Right ventricle myocardium inferior (tissue), 1 donor: ENCODE results near the gene ZNF280D. TPM values are rescaled to one million over a fixed set of nuclear protein-coding genes. Genes with fewer than 3 reads are reported as not detected.
"Not testable (repeated sequence)": the region's sequence is repeated elsewhere in the genome, so short reads cannot be mapped to it uniquely, and the experiment has no call there.

Experiments used
- ATAC-seq: fragments of 200-7000 bp; cut with Tn5 transposase; one replicate; pipeline ENCODE4 v1.9.1; 2020; ENCODE audit warnings: mild to moderate bottlenecking, moderate library complexity
- DNase-seq: peaks from one replicate; pipeline ENCODE4 v3.0.0; 2021; ENCODE audit errors: missing footprints
- intact Hi-C: fragments of 100-400 bp; cut with DNase I; formaldehyde crosslinking; loops from one replicate; pipeline ENCODE4 v1.11.0; 2022
- total RNA-seq: library from RNA; stranded (reverse); fragmentation: NEBNext Ultra II Directional; extraction: Animal tissue kit (Norgen Biotek cat#: 25700); gene quantifications from one replicate; pipeline ENCODE4 v1.2.1, GENCODE V29; 2021
- donor health status: DM: no; HTN: yes; CAD: no; lungs with severe emphysema.

ZNF280D gene
- total RNA-seq, 1 donor from 2014 or later: 20.8 TPM

DNA sequence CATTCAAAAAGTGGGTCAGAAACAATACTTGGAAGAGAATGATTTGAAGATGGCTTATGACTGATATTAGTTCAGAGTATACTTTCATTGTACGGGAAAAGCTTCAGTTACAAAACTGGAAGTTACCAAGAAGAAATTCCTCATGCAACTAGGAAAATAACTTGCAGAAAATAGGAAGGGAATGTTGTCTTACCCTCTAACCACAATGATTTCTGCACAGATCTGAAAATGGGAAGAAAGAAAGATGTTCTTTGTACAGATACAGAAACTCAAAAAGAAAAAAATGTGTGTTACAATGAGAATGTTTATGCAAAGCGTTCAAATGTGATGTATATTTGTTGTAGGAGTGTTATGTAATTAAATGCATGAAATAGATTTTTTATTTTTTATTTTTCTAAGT lies 3.7 kb downstream of the ZNF280D start:
- no peak for DNase-seq

DNA sequence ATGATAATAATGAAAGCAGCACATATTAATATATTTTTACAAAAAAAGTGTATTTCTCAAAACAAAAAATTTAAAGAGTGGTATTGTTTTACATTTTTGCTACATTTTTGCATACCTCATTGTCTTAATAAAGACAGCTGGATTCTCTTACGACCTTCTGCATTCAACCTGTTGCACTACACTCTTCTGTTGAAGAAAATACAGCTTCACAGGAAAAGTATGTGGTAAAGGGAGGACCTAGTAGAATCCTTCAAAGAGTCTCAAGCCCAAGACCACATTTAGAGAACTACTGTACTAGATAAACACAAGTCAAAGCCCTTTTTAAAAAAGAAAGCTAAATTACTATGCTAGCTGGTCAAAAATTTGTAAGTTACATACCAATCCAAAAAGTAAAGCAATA lies 7.9 kb downstream of the ZNF280D start:
- intact Hi-C loops: no loop called here
- ATAC-seq (no peak), DNase-seq (no peak)

More for the DNA sequence above, 3.7 kb downstream of the ZNF280D start:
- intact Hi-C loops: no loop called here
- ATAC-seq: no peak

DNA sequence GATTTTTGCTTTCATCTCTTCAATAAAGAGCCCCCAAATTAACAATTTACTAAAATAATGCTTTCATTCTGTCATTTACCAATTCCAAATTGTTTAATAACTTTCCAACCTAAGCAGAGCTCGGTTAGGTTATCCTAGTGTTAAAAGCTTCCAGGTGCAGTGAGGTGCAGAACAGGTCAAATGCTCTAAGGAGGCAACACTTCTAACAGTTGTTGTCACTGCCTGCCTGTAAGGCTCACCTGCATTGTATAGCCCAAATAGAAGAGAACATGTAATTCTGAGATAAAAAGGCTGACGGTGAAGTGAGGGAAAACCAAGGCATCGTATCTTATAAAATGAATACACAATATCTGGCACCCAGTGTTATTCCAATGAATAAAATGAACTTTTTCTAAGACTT lies 9.1 kb downstream of the ZNF280D start:
- intact Hi-C loops: no loop called here
- ATAC-seq (no peak), DNase-seq (no peak)

DNA sequence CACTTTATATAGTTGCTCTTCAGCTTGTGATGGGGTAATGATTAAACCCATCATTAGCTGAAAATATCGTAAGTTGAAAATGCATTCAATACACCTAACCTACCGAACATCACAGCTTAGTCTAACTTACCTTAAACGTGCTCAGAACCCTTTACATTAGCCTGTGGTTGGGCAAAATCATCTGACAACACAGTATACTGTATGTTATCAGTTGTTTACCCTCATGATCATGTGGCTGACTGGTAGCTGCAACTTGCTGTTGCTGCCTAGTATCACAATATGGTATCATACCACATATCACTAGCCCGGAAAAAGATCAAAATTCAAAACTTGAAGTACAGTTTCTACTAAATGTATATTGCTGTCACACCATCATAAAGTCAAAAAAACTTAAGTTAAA lies 9.5 kb downstream of the ZNF280D start:
- ATAC-seq (no peak), DNase-seq (no peak)
- intact Hi-C loops: no loop called here

- intact Hi-C loops: no loop called here
- no peak for DNase-seq
- no peak for ATAC-seq
These were observed 13.3 kb downstream of the ZNF280D start for GRCh38 chr15:56719774-56720555.

- DNase-seq (no peak), ATAC-seq (no peak)
- intact Hi-C loops: no loop called here
These were observed 14.2 kb downstream of the ZNF280D start for GRCh38 chr15:56719021-56719612.

- intact Hi-C loops: no loop called here
- ATAC-seq (no peak), DNase-seq (no peak)
These were observed 14.7 kb downstream of the ZNF280D start for GRCh38 chr15:56718560-56718959.

GRCh38 chr15:56716334-56716733 lies 17.0 kb downstream of the ZNF280D start:
- ATAC-seq (no peak), DNase-seq (no peak)
- intact Hi-C loops: no loop called here

DNA sequence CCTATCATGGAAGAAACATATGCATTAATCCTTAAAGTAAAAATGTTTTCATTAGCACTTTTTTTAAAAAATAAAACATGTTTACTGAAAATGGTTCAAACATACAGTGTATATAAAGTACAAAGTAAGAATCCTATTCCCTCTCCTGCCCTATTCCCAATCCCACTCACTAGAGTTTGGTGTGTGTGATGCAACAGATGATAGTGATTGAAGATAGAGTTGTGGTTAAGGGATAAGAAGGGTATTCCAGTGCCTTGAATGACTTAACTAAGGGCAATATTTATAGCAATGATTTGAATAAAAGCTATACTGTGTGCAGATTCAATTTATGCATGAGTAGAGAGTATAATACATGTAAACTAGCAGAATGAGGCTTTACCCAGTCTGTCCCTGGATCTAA lies 18.1 kb downstream of the ZNF280D start:
- no peak for DNase-seq
- no peak for ATAC-seq
- intact Hi-C loops: no loop called here

GRCh38 chr15:56709502-56709901 lies 23.8 kb downstream of the ZNF280D start:
- DNase-seq, intact Hi-C loops, ATAC-seq: not testable (repeated sequence)

GRCh38 chr15:56699743-56700142 lies 33.6 kb downstream of the ZNF280D start:
- no peak for ATAC-seq
- intact Hi-C loops: no loop called here
- DNase-seq: no peak

DNA sequence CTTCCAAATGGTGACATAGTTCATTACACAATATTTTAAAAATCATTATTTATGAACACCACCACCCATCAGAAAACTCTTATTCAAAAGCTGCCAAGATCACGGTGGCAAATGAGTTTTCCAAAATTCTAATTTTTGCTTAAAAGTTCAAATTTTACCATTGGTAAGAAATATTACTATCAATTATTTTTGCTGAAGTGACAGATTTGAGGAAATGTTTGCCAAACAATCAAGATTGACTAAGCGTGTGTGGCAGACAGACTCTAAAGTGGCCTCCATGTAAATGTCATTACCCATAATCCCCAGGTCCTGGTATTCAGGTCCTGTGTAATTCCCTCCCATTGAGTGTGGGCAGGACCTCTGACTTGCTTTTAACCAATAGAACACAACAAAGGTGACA lies 35.0 kb downstream of the ZNF280D start:
- intact Hi-C loops: no loop called here
- DNase-seq: no peak
- no peak for ATAC-seq

GRCh38 chr15:56693761-56694160 lies 39.5 kb downstream of the ZNF280D start:
- no peak for ATAC-seq
- DNase-seq: no peak
- intact Hi-C loops: no loop called here

GRCh38 chr15:56690733-56691132 lies 42.6 kb downstream of the ZNF280D start:
- no peak for ATAC-seq
- DNase-seq: no peak
- intact Hi-C loops: no loop called here

DNA sequence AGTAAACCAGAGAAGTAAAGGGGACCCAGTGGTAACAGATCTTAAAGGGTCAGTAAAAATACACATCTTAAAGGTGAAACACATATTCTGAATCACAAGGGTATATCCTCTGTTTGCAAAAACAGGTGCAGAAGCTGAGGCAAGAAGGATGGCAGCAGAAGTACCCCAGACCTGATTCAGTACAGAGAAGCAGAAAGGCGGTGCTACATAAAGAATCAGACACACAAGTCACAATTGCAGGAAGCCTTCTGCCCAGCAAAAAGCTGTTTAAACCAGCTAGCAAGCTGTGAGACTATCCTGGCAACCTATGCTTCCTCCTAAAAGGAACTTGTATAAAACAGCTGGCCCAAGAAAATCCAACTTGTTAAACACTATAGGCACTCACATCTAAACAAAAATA lies 49.4 kb downstream of the ZNF280D start:
- ATAC-seq (no peak), DNase-seq (no peak)
- intact Hi-C loops: no loop called here

GRCh38 chr15:56681113-56681512 lies 52.2 kb downstream of the ZNF280D start:
- ATAC-seq (no peak), DNase-seq (no peak)
- intact Hi-C loops: no loop called here

GRCh38 chr15:56679225-56679624 lies 54.1 kb downstream of the ZNF280D start:
- no peak for ATAC-seq
- no peak for DNase-seq
- intact Hi-C loops: loop anchor here (10.0 kb wide), 1 partner anchor 56 kb away; the partner anchor contains the start of gene ZNF280D

- intact Hi-C loops: loop anchor here (10.0 kb wide), 1 partner anchor 56 kb away; the partner anchor contains the start of gene ZNF280D
- DNase-seq (no peak), ATAC-seq (no peak)
These were observed 54.7 kb downstream of the ZNF280D start for GRCh38 chr15:56678571-56678970.

DNA sequence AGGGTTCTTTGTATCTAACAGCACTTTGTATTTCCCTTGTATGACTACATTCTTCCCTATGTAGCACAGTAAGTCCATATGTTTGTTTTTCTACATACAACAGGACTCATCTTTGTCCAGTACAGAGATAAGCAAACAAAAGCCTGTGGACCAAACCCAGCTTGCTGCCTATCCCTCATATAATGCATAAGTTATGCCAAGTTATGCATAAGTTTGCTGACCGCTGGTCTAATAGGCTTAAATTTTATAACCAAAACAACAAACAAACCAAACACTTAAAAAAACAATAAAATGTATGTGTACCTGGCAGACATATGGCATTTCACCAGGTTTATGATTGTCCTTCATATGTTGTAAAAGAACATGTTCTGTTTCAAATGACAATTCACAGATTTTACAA lies 56.0 kb downstream of the ZNF280D start:
- ATAC-seq (no peak), DNase-seq (no peak)
- intact Hi-C loops: loop anchor here (10.0 kb wide), 1 partner anchor 58 kb away; the partner anchor contains the start of gene ZNF280D

- intact Hi-C loops: loop anchor here (10.0 kb wide), 1 partner anchor 59 kb away; the partner anchor contains the start of gene ZNF280D
- DNase-seq (no peak), ATAC-seq (no peak)
These were observed 57.4 kb downstream of the ZNF280D start for GRCh38 chr15:56675930-56676329.
